Liver (tissue), 9 donors: Measurements from ENCODE around the gene DRGX. TPM values are rescaled to one million over a fixed set of nuclear protein-coding genes. Genes with fewer than 3 reads are reported as not detected.

Experiments
- DNase-seq: peaks from one replicate; pipeline ENCODE4 v3.0.0-alpha.2; 2017; ENCODE audit warnings: low spot score
- H3K27ac ChIP-seq, 2 donors: one replicate each; pipeline ENCODE4 v1.7.0; 2013; ENCODE audit warnings: inconsistent platforms in 2 of 2, low read length in 2 of 2, control low read depth in 1 of 2, low read depth in 1 of 2, mild to moderate bottlenecking in 1 of 2
- H3K27me3 ChIP-seq, 4 donors: one replicate each; pipeline versions ENCODE4 v1.6.1 to v1.7.0; 2013; ENCODE audit warnings: low read length in 3 of 4, inconsistent platforms in 1 of 4, mild to moderate bottlenecking in 1 of 4, moderate library complexity in 1 of 4; ENCODE audit not compliant: control insufficient read depth in 4 of 4, insufficient read depth in 4 of 4
- H3K36me3 ChIP-seq, 4 donors: one replicate each; pipeline versions ENCODE4 v1.6.1 to v1.7.0; 2013; ENCODE audit warnings: low read length in 3 of 4, mild to moderate bottlenecking in 3 of 4, low read depth in 1 of 4, moderate library complexity in 1 of 4; ENCODE audit not compliant: control insufficient read depth in 4 of 4, insufficient read depth in 3 of 4
- H3K4me1 ChIP-seq, 4 donors: one replicate each; pipeline versions ENCODE4 v1.6.1 to v1.7.0; 2013; ENCODE audit warnings: low read length in 3 of 4, mild to moderate bottlenecking in 3 of 4, moderate library complexity in 1 of 4; ENCODE audit not compliant: control insufficient read depth in 4 of 4, insufficient read depth in 4 of 4
- H3K4me3 ChIP-seq, 3 donors: one replicate each; pipeline versions ENCODE4 v1.6.1 to v1.7.0; 2013; ENCODE audit warnings: low read length in 3 of 3, control low read depth in 1 of 3, low read depth in 1 of 3, mild to moderate bottlenecking in 1 of 3
- H3K9ac ChIP-seq, 2 donors: one replicate each; pipeline ENCODE4 v1.7.0; 2013; ENCODE audit warnings: low read length in 2 of 2, mild to moderate bottlenecking in 2 of 2, moderate library complexity in 2 of 2, control low read depth in 1 of 2, low read depth in 1 of 2
- H3K9me3 ChIP-seq, 4 donors: one replicate each; pipeline versions ENCODE4 v1.6.1 to v1.7.0; 2013; ENCODE audit warnings: low read length in 3 of 4; ENCODE audit not compliant: control insufficient read depth in 4 of 4
- ATF3 ChIP-seq: IDR thresholded peaks from 2 replicates; pipeline ENCODE4 v1.6.1; 2016; ENCODE audit warnings: antibody characterized with exemption
- CTCF ChIP-seq: fragments of 150-350 bp; IDR thresholded peaks from 2 replicates; pipeline ENCODE4 v1.5.1; 2017; ENCODE audit warnings: improper control_type of control experiment, low read depth, low read length; ENCODE audit not compliant: missing input control
- FOXA1 ChIP-seq: IDR thresholded peaks from 2 replicates; pipeline ENCODE4 v1.6.1; 2016; ENCODE audit warnings: antibody characterized with exemption
- GABPA ChIP-seq, 2 donors: IDR thresholded peaks in 1 of 2; conservative IDR thresholded peaks in 1 of 2; 2 replicates each; pipeline ENCODE4 v1.6.1; 2016; ENCODE audit warnings: antibody characterized with exemption in 2 of 2, mild to moderate bottlenecking in 1 of 2, moderate library complexity in 1 of 2
- HNF4A ChIP-seq, 2 donors: conservative IDR thresholded peaks; 2 replicates each; pipeline ENCODE4 v1.6.1; 2016; ENCODE audit warnings: antibody characterized with exemption in 2 of 2, mild to moderate bottlenecking in 2 of 2
- HNF4G ChIP-seq: IDR thresholded peaks from 2 replicates; pipeline ENCODE4 v1.6.1; 2016; ENCODE audit warnings: antibody characterized with exemption
- RAD21 ChIP-seq, 2 donors: IDR thresholded peaks; 2 replicates each; pipeline ENCODE4 v1.6.1; 2016; ENCODE audit warnings: antibody characterized with exemption in 2 of 2, mild to moderate bottlenecking in 2 of 2
- REST ChIP-seq: IDR thresholded peaks from 2 replicates; pipeline ENCODE4 v1.6.1; 2016; ENCODE audit warnings: antibody characterized with exemption, mild to moderate bottlenecking
- RXRA ChIP-seq, 2 donors: IDR thresholded peaks; 2 replicates each; pipeline ENCODE4 v1.6.1; 2017 to 2018; ENCODE audit warnings: antibody characterized with exemption in 2 of 2, mild to moderate bottlenecking in 1 of 2
- SP1 ChIP-seq: IDR thresholded peaks from 2 replicates; pipeline ENCODE4 v1.6.1; 2018; ENCODE audit warnings: antibody characterized with exemption, mild to moderate bottlenecking
- TAF1 ChIP-seq: conservative IDR thresholded peaks from 2 replicates; pipeline ENCODE4 v1.6.1; 2016; ENCODE audit warnings: antibody characterized with exemption, mild to moderate bottlenecking
- YY1 ChIP-seq: IDR thresholded peaks from 2 replicates; pipeline ENCODE4 v1.6.1; 2016; ENCODE audit warnings: antibody characterized with exemption, mild to moderate bottlenecking
- ZBTB33 ChIP-seq: IDR thresholded peaks from 2 replicates; pipeline ENCODE4 v1.6.1; 2016; ENCODE audit warnings: antibody characterized with exemption
- WGBS: extraction: QIAGEN DNeasy Blood & Tissue Kit; methylation state at CpG from one replicate; pipeline ENCODE4 v1.1.7; 2013; 5-methylcytosine and 5-hydroxymethylcytosine counted together
- polyA plus RNA-seq, 2 donors: library from polyadenylated mRNA; stranded (reverse) in 1 of 2; unstranded in 1 of 2; fragments of 200-250 nt in 1 of 2; fragments of >200 nt in 1 of 2; fragmentation: Nextera tagmentation in 1 of 2; extraction: Ambion mirVana in 1 of 2; gene quantifications; one replicate each; pipeline versions ENCODE4 v1.2.1 to v1.2.3, GENCODE V29; 2013 to 2015
- total RNA-seq, 2 donors: library from RNA; depleted of rRNA; stranded (reverse); fragments of >200 nt; gene quantifications; one replicate each; pipeline ENCODE4 v1.2.3, GENCODE V29; 2014
- donor health status: healthy.
- donor health status: healthy.
- donor health status: healthy.
- donor health status: healthy.
- donor health status: healthy.

Gene DRGX
- total and polyA plus RNA-seq, 4 donors, result not detected

- no peak overlapping the region for H3K9ac ChIP-seq
These were observed 76.7 kb downstream of the DRGX start for GRCh38 chr10:49319206-49319605.

More at GRCh38 chr10:49319206-49319605, 76.7 kb downstream of the DRGX start:
- Histone ChIP-seq H3K4me3 (no peak overlapping the region), H3K27ac (no peak overlapping the region), H3K27me3 (no peaks in the 10 kb centered on the region), H3K36me3 (no peaks in the 10 kb centered on the region), H3K9me3 (no peaks in the 10 kb centered on the region), H3K4me1 (no peaks in the 10 kb centered on the region)
- DNase-seq, result no peak
- 89% methylated on average over 1 of the region's 1 CpG for WGBS
- TF ChIP-seq SP1, result no peak
- TF ChIP-seq RXRA (IDR thresholded peaks at IDR 0.05), result no peak
- TF ChIP-seq REST, result no peak
- no peak for TF ChIP-seq TAF1
- no peak for TF ChIP-seq ZBTB33
- no peak for TF ChIP-seq ATF3
- TF ChIP-seq FOXA1, result no peak
- TF ChIP-seq HNF4A (conservative IDR thresholded peaks at IDR 0.05), result no peak
- no peak for TF ChIP-seq HNF4G
- no peak for TF ChIP-seq YY1
- no peak for TF ChIP-seq RAD21 (IDR thresholded peaks at IDR 0.05)
- no peak for TF ChIP-seq CTCF
- TF ChIP-seq GABPA (IDR thresholded peaks at IDR 0.05 in 1 of 2, conservative IDR thresholded peaks at IDR 0.05 in 1 of 2), result no peak
